Measurements from ENCODE around the gene SAMD10.
"Not testable (repeated sequence)": the region's sequence is repeated elsewhere in the genome, so short reads cannot be mapped to it uniquely, and the experiment has no call there.

The SAMD10 gene

DNA sequence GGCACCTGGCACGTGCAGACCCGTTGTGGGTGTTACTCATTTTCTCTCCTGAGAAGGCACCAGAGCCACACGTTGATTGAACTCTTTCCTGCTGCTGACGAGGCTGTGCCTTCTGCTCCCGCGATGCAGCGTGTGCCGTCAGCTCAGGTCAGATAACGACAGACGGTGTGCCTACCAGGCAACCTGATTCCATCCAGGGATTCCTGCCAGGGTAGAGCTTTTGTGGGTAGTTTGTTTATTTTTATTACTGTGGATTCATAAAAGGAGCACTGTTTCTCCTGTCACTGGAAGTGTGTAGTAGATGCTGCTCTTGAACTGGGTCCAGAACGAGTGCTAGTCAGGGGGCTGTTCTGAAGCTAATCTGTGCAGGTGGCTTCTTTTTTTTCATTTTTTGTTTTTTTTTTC, 22.2 kb upstream of the SAMD10 start:
- no peak for DNase-seq (ENCODE audit: low spot score)

DNA sequence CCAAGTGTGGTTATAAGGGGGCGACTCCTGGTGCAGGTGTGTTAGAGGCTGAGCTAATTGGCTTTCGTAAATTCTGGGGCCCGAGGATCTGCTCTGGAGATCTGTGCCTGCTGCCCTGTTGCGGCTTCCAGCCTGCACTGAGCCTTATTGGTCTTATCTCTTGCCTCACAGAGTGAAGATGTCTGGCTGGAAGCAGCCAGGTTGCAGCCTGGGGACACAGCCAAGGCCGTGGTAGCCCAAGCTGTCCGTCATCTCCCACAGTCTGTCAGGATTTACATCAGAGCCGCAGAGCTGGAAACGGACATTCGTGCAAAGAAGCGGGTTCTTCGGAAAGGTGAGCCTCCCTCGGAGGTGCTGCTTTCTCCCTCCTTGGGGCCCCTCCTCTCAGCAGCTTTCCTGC, 21.5 kb upstream of the SAMD10 start:
- no peak for DNase-seq (ENCODE audit: low spot score)

DNA sequence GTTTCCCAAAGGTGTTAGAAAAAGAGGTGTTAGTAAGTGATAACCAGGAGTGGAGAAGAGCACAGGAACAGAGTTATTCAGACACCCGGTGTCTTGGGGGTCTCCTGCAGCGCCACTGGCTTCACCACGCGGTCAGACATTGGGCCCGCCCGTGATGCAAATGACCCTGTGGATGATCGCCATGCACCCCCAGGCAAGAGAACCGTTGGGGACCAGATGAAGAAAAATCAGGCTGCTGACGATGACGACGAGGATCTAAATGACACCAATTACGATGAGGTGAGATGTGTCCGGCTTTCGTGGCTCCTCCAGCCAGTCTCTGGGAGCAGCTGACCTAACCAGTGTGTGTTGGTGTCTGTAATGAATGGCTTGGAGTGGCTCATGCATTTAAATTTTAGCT, 3.5 kb upstream of the SAMD10 start:
- DNase-seq (ENCODE audit: low spot score) = no peak

- DNase-seq (ENCODE audit: low spot score) = peak; percentile 98
Observed at GRCh38 chr20:63980806-63981728, 1.6 kb upstream of the SAMD10 start, which contains the start of gene PRPF6. TSS of gene PRPF6 (plus strand) at chr20:63981132. CDS start at chr20:63981246, 114 bp downstream.

DNA sequence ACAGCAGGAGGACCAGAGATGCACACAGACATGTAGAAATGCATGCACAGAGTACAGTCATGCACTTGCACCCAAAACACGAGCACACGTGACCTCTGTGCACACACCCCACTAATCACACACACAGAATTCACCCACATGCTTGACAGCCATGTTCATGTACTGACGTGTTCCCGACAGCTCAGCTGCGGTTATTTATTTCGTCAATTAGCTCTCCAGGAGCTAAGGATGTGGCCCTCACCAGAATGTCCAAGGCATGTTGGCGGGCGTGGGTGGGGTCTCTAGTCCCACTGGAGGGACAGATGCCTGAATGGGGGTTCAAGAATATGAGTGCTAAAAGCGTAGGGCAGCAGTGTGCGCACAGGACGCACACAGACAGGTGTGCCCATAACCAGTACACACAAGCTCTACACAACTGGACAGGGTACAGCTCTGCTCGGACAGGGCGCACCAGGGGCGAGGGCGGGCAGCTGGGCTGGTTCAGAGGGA, 919 bp upstream of the SAMD10 start:
- no peak for DNase-seq (ENCODE audit: low spot score)

- peak; percentile 53 for DNase-seq (ENCODE audit: low spot score)
Observed at GRCh38 chr20:63979229-63979556, 249 bp downstream of the SAMD10 start.

- DNase-seq (ENCODE audit: low spot score) = peak; percentile 80
Observed at GRCh38 chr20:63978319-63979228, 868 bp downstream of the SAMD10 start.

DNA sequence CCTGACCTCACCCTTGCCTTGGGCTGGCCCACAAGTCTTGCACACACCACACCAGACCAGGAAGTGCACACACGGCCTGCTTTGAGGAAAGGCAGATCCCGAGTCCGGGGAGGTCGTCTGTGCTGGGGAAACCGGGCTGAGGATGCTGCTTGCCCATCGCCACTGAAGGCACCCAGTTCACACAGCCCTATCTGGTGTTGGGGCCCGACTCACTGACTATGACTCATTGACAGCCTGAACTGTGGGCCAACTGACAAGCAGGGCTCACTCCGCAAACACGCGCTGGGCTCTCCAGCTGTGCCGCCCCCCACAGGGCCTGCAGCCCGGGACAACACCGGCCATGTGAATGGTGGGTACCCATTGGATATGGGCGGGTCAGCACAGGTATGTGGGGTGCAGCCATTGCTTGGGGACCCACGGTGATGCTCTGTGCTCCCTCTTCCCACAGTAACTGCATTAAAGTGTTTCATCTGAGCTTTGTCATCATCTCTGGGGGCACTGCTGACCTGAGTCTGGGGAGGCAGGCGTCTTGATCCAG, 1.6 kb downstream of the SAMD10 start:
- no peak for DNase-seq (ENCODE audit: low spot score)

DNA sequence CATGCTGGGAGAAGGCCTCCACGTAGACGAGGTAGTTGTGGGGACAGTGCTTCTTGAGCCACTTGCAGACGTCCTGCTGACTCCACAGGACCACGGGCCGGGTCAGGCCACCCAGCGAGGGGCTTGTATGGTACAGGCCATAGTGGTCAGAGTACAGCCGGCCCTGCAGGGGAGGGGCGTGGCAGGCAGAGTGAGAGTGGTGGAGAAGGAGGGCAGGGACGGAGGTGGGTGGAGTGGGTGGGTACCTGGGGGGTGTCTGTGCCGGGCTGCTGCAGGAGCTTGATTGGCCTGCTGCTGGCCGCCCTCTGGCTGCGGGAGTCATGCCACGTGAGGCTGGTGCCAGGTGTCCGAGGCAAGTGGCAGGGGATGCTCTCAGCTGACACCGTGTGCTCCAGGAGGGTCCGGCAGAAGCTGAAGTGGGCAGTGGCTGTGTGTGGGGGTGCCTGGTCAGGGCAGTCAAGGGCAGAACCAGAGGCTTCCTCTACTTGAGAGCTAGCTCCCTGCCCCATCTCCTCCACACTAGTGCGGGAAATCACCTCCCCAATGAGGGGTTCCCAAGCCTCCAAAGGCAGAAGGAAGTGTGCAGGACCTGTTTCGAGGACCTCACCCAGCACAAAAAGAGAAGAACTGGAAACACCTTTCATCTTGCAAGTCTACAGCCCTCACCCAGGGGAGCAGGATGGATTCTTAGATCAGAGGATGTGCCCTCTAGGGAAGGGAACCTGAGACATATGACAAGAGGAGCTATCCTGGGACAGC, 2.3 kb downstream of the SAMD10 start:
- no peak for DNase-seq (ENCODE audit: low spot score)

DNA sequence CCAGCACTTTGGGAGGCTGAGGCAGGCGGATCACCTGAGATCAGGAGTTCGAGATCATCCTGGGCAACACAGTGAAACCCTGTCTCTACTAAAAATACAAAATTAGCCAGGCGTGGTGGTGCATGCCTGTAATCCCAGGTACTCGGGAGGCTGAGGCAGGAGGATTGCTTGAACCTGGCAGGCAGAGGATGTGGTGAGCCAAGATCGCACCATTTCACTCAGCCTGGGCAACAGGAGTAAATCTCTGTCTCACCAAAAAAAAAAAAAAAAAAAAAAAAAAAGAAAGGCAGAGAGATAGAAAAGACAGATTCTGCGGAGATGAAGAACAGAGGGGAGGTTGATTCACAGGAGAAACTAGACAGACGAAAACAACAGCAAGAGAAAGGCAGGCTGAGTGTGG, 2.9 kb downstream of the SAMD10 start:
- DNase-seq (ENCODE audit: low spot score) = not testable (repeated sequence)

DNA sequence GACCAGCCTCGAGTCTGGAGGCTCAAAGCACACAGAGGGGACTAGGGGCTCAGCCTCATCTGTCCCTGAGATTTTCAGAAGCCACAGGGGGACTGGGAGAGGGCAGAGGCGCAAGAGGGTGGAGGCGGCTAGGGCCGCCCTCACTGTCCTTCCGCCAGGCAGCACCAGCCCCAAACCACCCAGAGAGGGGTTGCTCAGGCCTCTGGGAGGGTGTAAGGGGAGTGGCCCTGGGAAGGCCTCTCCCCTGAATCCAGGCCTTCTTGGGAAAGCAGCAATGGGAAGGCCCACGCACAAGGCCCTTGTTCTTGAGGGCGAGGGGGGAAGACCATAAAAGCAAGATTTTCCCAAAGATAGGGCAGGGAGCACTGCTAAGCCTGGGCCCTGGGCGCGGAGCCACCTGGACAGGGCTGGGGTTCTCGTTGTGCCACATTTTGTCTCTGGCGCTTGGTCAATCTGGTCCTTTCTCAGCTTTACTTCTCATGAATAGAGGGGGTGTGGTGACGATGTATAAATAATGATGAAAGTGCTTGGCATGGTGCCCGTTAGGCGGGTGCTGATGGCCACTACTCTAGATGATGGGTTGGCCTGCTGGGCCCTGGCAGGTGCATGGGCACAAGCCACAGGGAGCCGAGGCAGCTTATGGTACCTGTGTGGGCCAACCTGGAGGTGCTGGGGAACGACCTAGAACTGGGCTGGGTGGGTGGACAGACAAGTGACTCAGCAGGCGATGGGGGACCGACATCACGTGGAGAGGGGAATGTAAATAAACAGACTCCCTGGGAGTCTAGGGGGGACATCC, 4.8 kb downstream of the SAMD10 start:
- no peak for DNase-seq (ENCODE audit: low spot score)

DNA sequence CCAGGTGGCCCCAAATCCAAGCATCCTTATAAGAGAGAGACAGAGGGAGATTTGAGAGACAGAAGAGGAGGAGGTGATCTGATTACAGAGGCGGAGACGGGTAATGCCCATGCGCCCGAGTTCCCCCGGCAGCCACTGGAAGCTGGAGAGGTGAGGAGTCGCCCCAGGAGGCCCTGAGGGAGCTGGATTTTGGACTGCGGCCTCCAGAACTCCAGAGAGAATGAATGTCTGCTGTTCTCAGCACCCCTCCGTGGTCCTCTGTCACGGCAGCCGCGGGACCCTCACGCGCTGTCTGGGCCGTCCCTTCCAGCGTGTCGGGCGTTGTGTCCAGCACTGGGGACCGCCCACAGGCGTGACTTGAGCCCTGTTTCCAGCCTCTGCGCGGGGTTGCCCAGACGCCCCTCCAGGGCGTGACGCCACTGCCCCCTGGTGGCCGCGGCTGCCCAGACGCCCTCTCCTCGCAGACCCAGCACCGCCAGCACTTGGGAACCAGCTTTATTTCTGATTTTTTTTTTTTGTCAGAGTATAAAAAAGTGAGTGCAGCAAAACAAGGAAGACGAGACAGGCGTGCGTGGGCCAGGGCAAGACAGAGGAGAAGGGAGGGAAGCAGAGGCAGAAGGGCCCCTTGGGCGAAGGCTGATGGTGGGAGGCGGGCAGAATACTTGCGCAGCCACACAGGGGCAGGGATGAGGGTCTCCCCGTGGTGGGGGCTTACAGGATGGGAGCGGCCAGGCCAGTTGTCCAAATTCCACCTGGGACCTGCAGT, 5.6 kb downstream of the SAMD10 start:
- peak; percentile 89 for DNase-seq (ENCODE audit: low spot score)

DNA sequence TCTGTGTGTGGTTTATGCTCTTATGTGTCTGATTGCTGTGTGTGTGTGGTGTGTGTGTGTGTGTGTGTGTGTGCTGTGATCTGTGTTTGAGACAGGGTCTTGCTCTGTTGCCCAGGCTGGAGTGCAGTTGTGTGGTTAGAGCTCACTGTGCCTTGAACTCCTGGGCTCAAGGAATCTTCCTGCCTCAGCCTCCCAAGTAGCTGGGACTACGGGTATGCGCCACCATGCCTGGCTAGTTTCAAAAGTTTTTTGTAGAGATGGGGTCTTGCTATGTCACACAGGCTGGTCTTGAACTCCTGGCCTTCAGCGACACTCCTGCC, 6.3 kb downstream of the SAMD10 start:
- no peak for DNase-seq (ENCODE audit: low spot score)

DNA sequence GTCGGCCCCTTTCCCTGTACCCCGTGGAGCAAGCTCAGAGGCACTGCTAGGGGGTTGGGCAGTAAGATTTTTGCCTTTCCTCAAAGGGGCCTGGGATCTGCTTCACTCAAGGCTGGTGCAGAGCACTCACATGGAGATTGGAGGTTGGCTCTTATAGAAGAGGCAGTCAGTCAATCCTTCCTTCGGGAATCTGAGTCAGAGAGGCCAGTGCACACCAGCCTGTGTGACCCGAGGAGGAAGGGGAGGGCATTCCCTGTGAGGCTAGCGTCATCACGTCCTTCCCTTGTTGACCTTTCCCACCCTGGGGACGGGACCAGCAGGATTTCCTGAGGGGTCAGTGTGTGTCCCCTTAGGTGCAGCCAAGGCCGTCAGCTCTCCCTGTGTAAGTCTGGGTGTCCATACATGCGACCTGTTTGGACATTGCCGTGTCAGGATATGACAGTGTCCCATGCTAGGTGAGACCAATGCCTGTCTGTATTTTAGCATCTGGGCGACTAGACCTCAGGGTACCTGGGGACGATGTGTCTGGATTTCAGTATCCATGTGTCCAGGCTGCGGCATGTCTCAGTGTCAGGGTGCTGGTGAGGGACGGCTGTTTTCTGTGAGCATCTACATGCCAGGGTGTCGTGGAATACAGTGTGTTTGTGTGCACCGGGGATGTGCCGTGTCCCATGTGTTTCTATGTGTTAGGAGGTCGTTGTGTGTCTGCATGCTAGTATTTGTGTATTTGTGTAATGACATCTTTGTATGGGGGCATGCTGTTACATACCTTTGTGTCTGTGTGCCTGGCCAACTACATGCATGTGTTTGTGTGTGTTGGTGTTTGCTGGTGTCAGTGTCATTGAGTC, 6.9 kb downstream of the SAMD10 start:
- DNase-seq (ENCODE audit: low spot score) = no peak

DNA sequence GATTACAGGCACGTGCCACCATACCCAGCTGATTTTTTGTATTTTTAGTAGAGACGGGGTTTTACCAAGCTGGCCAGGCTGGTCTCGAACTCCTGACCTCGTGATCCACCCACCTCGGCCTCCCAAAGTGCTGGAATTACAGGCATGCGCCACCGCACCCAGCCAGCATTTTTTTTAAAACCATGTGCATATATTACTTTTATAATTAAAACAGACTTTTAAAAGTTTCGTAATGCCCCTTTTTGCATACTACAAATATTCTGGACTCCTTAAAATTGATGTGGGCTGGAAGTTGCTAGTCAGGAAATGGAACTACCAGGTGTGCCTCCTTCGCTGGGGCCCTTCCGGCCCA, 7.5 kb downstream of the SAMD10 start:
- DNase-seq (ENCODE audit: low spot score) = not testable (repeated sequence)

DNA sequence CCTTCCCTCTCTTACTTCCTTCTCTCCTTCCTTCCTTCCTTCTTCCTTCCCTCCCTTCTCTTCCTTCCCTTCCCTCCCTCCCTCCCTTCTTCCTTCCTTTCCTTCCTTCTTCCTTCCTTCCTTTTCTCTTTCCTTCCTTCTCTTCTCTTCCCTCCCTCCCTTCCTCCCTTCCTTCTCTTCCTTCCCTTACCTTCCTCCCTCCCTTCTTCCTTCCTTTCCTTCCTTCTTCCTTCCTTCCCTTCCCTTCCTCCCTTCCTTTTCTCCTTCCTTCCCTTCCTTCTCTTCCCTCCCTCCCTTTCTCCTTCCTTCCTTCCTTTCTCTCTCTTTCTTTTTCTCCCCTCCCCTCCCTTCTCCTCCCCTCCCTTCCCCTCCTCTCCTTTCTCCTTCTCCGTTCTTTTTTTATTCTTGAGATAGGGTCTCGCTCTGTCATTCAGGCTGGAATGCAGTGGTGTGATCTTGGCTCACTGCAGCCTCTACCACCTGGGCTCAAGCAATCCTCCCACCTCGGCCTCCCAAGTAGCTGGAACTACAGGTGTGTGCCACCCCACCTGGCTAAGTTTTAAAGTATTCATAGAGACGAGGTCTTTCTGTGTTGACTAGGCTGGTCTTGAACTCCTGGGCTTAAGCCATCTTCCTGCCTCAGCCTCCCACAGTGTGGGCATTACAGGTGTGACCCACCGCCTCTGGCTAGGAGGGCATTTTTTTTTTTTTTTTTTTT, 8.6 kb downstream of the SAMD10 start:
- DNase-seq (ENCODE audit: low spot score) = no peak

GRCh38 chr20:63969838-63970713, 9.4 kb downstream of the SAMD10 start, which contains the start of gene ZNF512B:
TSS of gene ZNF512B (minus strand) at chr20:63969930. CDS start at chr20:63967950, 1,980 bp downstream.
- peak; percentile 90 for DNase-seq (ENCODE audit: low spot score)

Measured in iPS-NIHi11 (cell line).